HG03135 (cell line): ENCODE measurements around the gene ARL2.

Experiments
- ATAC-seq: cut with Tn5 transposase; IDR thresholded peaks from one replicate; pipeline ENCODE4 v1.9.1; 2021; ENCODE audit warnings: mild to moderate bottlenecking, moderate library complexity; ENCODE audit not compliant: unreplicated experiment

ARL2 gene

GRCh38 chr11:65045061-65045460, 31.1 kb downstream of the ARL2 start:
- no peak for ATAC-seq

GRCh38 chr11:65045728-65046127, 31.8 kb downstream of the ARL2 start:
- no peak for ATAC-seq

- no peak for ATAC-seq
These were observed 33.8 kb downstream of the ARL2 start for GRCh38 chr11:65047581-65048422.

GRCh38 chr11:65051398-65051858, 37.5 kb downstream of the ARL2 start:
- no peak for ATAC-seq

- no peak for ATAC-seq
These were observed 40.0 kb downstream of the ARL2 start for GRCh38 chr11:65053827-65054508.

- ATAC-seq = no peak
These were observed 41.6 kb downstream of the ARL2 start for GRCh38 chr11:65055538-65055937.

GRCh38 chr11:65056999-65057398, 43.0 kb downstream of the ARL2 start:
- ATAC-seq = no peak

- no peak for ATAC-seq
These were observed 43.6 kb downstream of the ARL2 start for GRCh38 chr11:65057526-65057925.

- no peak for ATAC-seq
These were observed 44.1 kb downstream of the ARL2 start for GRCh38 chr11:65058012-65058411.

- ATAC-seq = no peak
These were observed 44.6 kb downstream of the ARL2 start, which contains the start of gene NAALADL1 for GRCh38 chr11:65058419-65059054. Gene NAALADL1 (minus strand): TSS chr11:65058553. CDS start chr11:65058521, 32 bp downstream.

GRCh38 chr11:65059523-65059922, 45.6 kb downstream of the ARL2 start:
- no peak for ATAC-seq

- ATAC-seq = no peak
These were observed 46.2 kb downstream of the ARL2 start for GRCh38 chr11:65059959-65060824.

GRCh38 chr11:65060913-65061408, 47.0 kb downstream of the ARL2 start:
- no peak for ATAC-seq

GRCh38 chr11:65063532-65063931, 49.6 kb downstream of the ARL2 start:
- no peak for ATAC-seq

GRCh38 chr11:65064847-65065240, 50.9 kb downstream of the ARL2 start:
- ATAC-seq = no peak

GRCh38 chr11:65065851-65066250, 51.9 kb downstream of the ARL2 start:
- no peak for ATAC-seq

GRCh38 chr11:65066315-65066714, 52.4 kb downstream of the ARL2 start:
- no peak for ATAC-seq

- ATAC-seq = no peak
These were observed 52.9 kb downstream of the ARL2 start for GRCh38 chr11:65066805-65067291.

GRCh38 chr11:65067446-65067845, 53.5 kb downstream of the ARL2 start:
- no peak for ATAC-seq

- ATAC-seq = no peak
These were observed 55.3 kb downstream of the ARL2 start for GRCh38 chr11:65069217-65069616.
